H1 (cell line): ENCODE data around the gene TMEM86B. TPM values are rescaled to one million over a fixed set of nuclear protein-coding genes. Genes with fewer than 3 reads are reported as not detected.

Experiments
- EP300 ChIP-seq, 2 experiments: IDR thresholded peaks; 1 replicate in 1 of 2; 2 replicates in 1 of 2; pipeline ENCODE4 v1.6.1; 2011 to 2012; ENCODE audit warnings: low read depth in 2 of 2, low read length in 2 of 2, mild to moderate bottlenecking in 2 of 2, borderline replicate concordance in 1 of 2, inconsistent platforms in 1 of 2, moderate library complexity in 1 of 2
- GABPA ChIP-seq: IDR thresholded peaks from 2 replicates; pipeline ENCODE4 v1.6.1; 2011; ENCODE audit warnings: mild to moderate bottlenecking, low read length, moderate library complexity, borderline replicate concordance; ENCODE audit not compliant: insufficient read depth
- HDAC6 ChIP-seq: IDR thresholded peaks from one replicate; pipeline ENCODE4 v1.7.1; 2012; ENCODE audit warnings: low read depth, mild to moderate bottlenecking, inconsistent platforms, low read length, moderate library complexity
- polyA plus RNA-seq, 7 experiments: library from polyadenylated mRNA; depleted of rRNA in 3 of 7; stranded (reverse) in 5 of 7; unstranded in 2 of 7; fragments of >200 nt in 5 of 7; fragments of 200-250 nt in 2 of 7; gene quantifications; 1 replicate in 5 of 7; 2 replicates in 1 of 7; 4 replicates in 1 of 7; pipeline versions ENCODE4 v1.2.1 to v1.2.3, GENCODE V29; 2011 to 2013; ENCODE audit warnings: missing spikeins in 2 of 7, mixed read lengths in 2 of 7
- total RNA-seq: library from RNA; stranded (reverse); fragmentation: NEBNext Ultra II Directional; extraction: Animal tissue kit (Norgen Biotek cat#: 25700); gene quantifications from 2 replicates; pipeline ENCODE4 v1.2.1, GENCODE V29; 2021

Gene TMEM86B
- total and polyA plus RNA-seq, 2 of the 8 experiments (the other 6 are each of a cell fraction or from before 2014, with no cell fraction given): 2.0 to 2.9 TPM

DNA sequence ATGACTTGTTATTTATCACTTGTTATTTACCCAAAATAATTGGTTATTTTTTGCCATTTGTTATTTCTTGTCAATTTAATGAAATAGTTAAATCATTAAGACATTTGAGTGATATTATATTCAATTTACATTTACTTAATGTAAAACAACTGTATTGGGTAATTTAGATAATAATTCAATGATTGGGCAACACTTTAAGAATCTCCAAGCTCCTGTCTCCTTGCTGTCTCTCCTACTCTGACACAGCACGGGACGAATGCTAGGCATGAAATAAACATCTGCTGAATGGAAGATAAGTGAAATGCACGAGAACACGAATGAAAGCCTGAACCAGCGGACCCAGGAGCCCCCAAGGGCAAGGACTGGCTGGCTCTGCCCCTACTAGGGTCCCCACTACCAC lies 36.0 kb upstream of the TMEM86B start (continued):
- TF ChIP-seq HDAC6 (no peak), GABPA (no peak), EP300 (IDR thresholded peaks at IDR 0.05; ENCODE audit: borderline replicate concordance in 1 of 2, low read depth in 2 of 2, low read length in 2 of 2) (no peak)
